Activated T-cell treated with anti-CD3 and anti-CD28 coated beads for 48 hours (primary cell): ENCODE results near the gene ZNF763.
"Not testable (repeated sequence)": the region's sequence is repeated elsewhere in the genome, so short reads cannot be mapped to it uniquely, and the experiment has no call there.

Experiments used
- DNase-seq: peaks from one replicate; pipeline ENCODE4 v3.0.0-alpha.2; 2020; ENCODE audit warnings: low read depth

The ZNF763 gene

GRCh38 chr19:11964858-11965645, at the start of gene ZNF763:
TSS of gene ZNF763 (plus strand) at chr19:11965040. CDS start at chr19:11965209, 169 bp downstream.
- DNase-seq: peak; percentile 82

GRCh38 chr19:11921852-11922495, 42.9 kb upstream of the ZNF763 start:
- DNase-seq: no peak

GRCh38 chr19:11924886-11925650, 39.8 kb upstream of the ZNF763 start, which contains the start of gene ZNF700:
TSS of gene ZNF700 (plus strand) at chr19:11925107. CDS start at chr19:11925211, 104 bp downstream.
- peak; percentile 89 for DNase-seq

GRCh38 chr19:11925651-11926187, 39.1 kb upstream of the ZNF763 start:
- not testable (repeated sequence) for DNase-seq

GRCh38 chr19:11927227-11927626, 37.6 kb upstream of the ZNF763 start:
- DNase-seq: no peak

- no peak for DNase-seq
Measured at GRCh38 chr19:11931051-11931450, 33.8 kb upstream of the ZNF763 start.

GRCh38 chr19:11931513-11931912, 33.3 kb upstream of the ZNF763 start:
- DNase-seq: no peak

GRCh38 chr19:11935829-11936228, 29.0 kb upstream of the ZNF763 start:
- not testable (repeated sequence) for DNase-seq

- DNase-seq: not testable (repeated sequence)
Measured at GRCh38 chr19:11938383-11938782, 26.5 kb upstream of the ZNF763 start.

GRCh38 chr19:11941361-11941887, 23.4 kb upstream of the ZNF763 start:
- not testable (repeated sequence) for DNase-seq

- DNase-seq: no peak
Measured at GRCh38 chr19:11942008-11942842, 22.6 kb upstream of the ZNF763 start.

GRCh38 chr19:11942843-11943108, 22.1 kb upstream of the ZNF763 start:
- no peak for DNase-seq

GRCh38 chr19:11944656-11945055, 20.2 kb upstream of the ZNF763 start:
- no peak for DNase-seq

- DNase-seq: no peak
Measured at GRCh38 chr19:11948646-11949045, 16.2 kb upstream of the ZNF763 start.

GRCh38 chr19:11949201-11949600, 15.6 kb upstream of the ZNF763 start:
- DNase-seq: no peak

- not testable (repeated sequence) for DNase-seq
Measured at GRCh38 chr19:11949614-11950080, 15.2 kb upstream of the ZNF763 start.

- no peak for DNase-seq
Measured at GRCh38 chr19:11950312-11950711, 14.5 kb upstream of the ZNF763 start.

GRCh38 chr19:11963566-11964355, 1.1 kb upstream of the ZNF763 start:
- DNase-seq: peak; percentile 63

GRCh38 chr19:11964496-11964857, 363 bp upstream of the ZNF763 start:
- no peak for DNase-seq

GRCh38 chr19:11970174-11970573, 5.3 kb downstream of the ZNF763 start:
- DNase-seq: no peak
